GM06990 (cell line): ENCODE results near the gene LRP1B.
"Not testable (repeated sequence)": the region's sequence is repeated elsewhere in the genome, so short reads cannot be mapped to it uniquely, and the experiment has no call there.

Source experiments
- DNase-seq: peaks from one replicate; pipeline ENCODE4 v3.0.0-alpha.2; 2011; ENCODE audit not compliant: insufficient read length; ENCODE audit errors: extremely low read depth
- H3K27me3 ChIP-seq: replicated peaks from 2 replicates; pipeline ENCODE4 v1.6.0; 2011; ENCODE audit warnings: low read length; ENCODE audit not compliant: control insufficient read depth, insufficient read depth
- H3K36me3 ChIP-seq: 2 replicates; pipeline ENCODE4 v1.5.1; 2011; ENCODE audit warnings: low read length; ENCODE audit not compliant: control insufficient read depth, insufficient read depth
- H3K4me3 ChIP-seq: replicated peaks from 2 replicates; pipeline ENCODE4 v1.5.1; 2011; ENCODE audit warnings: low read depth, mild to moderate bottlenecking, control low read depth, low read length
- CTCF ChIP-seq: IDR thresholded peaks from 2 replicates; pipeline ENCODE4 v1.5.1; 2011; ENCODE audit warnings: low read length, control low read depth, mild to moderate bottlenecking, inconsistent platforms; ENCODE audit not compliant: insufficient read depth, poor library complexity, severe bottlenecking

LRP1B gene

GRCh38 chr2:140988597-140988996 lies 1142.2 kb downstream of the LRP1B start:
- H3K4me3 ChIP-seq: no peak overlapping the region
- no peaks in the 10 kb centered on the region for H3K27me3 ChIP-seq
- H3K36me3 ChIP-seq: no peaks in the 10 kb centered on the region
- no peak for TF ChIP-seq CTCF
- DNase-seq: no peak

- no peak for TF ChIP-seq CTCF
- Histone ChIP-seq H3K36me3 (no peaks in the 10 kb centered on the region), H3K27me3 (no peaks in the 10 kb centered on the region), H3K4me3 (no peak overlapping the region)
- no peak for DNase-seq
Measured at GRCh38 chr2:140986456-140986855, 1144.4 kb downstream of the LRP1B start.

- no peaks in the 10 kb centered on the region for H3K36me3 ChIP-seq
- no peaks in the 10 kb centered on the region for H3K27me3 ChIP-seq
- no peak for TF ChIP-seq CTCF
- no peak for DNase-seq
- H3K4me3 ChIP-seq: no peak overlapping the region
Measured at GRCh38 chr2:140975237-140975636, 1155.6 kb downstream of the LRP1B start.

GRCh38 chr2:140972724-140973123 lies 1158.1 kb downstream of the LRP1B start:
- Histone ChIP-seq H3K4me3 (no peak overlapping the region), H3K36me3 (no peaks in the 10 kb centered on the region), H3K27me3 (no peaks in the 10 kb centered on the region)
- no peak for TF ChIP-seq CTCF
- no peak for DNase-seq

GRCh38 chr2:140964324-140964723 lies 1166.5 kb downstream of the LRP1B start:
- H3K27me3 ChIP-seq, H3K36me3 ChIP-seq, H3K4me3 ChIP-seq, DNase-seq: not testable (repeated sequence)
- TF ChIP-seq CTCF: peak; percentile 22

- no peak for TF ChIP-seq CTCF
- Histone ChIP-seq H3K4me3 (no peak overlapping the region), H3K36me3 (no peaks in the 10 kb centered on the region), H3K27me3 (no peaks in the 10 kb centered on the region)
- no peak for DNase-seq
Measured at GRCh38 chr2:140949932-140950331, 1180.9 kb downstream of the LRP1B start.
